Esophagus muscularis mucosa (tissue), 4 donors: ENCODE data around the gene PGM2. TPM values are rescaled to one million over a fixed set of nuclear protein-coding genes. Genes with fewer than 3 reads are reported as not detected.

Experiments used
- DNase-seq: peaks from one replicate; pipeline ENCODE4 v3.0.0-alpha.2; 2017; ENCODE audit errors: extremely low spot score
- H3K27ac ChIP-seq, 4 donors: fragments of 200-600 bp; sonication (generic); replicated peaks in 1 of 4; 1 replicate in 3 of 4; 2 replicates in 1 of 4; pipeline ENCODE4 v1.5.1; 2016 to 2019; ENCODE audit warnings: mild to moderate bottlenecking in 1 of 4
- H3K27me3 ChIP-seq, 4 donors: fragments of 200-600 bp; sonication (generic); one replicate each; pipeline versions ENCODE4 v1.5.1 to v1.6.0; 2016 to 2019
- H3K36me3 ChIP-seq, 4 donors: fragments of 200-600 bp; sonication (generic); one replicate each; pipeline ENCODE4 v1.5.1; 2016 to 2019
- H3K4me1 ChIP-seq, 4 donors: fragments of 200-600 bp; sonication (generic); one replicate each; pipeline ENCODE4 v1.5.1; 2016 to 2019
- H3K4me3 ChIP-seq, 4 donors: fragments of 200-600 bp; sonication (generic); 1 replicate in 2 of 4; 2 replicates in 2 of 4; pipeline ENCODE4 v1.5.1; 2016 to 2019; ENCODE audit warnings: mild to moderate bottlenecking in 4 of 4, moderate library complexity in 1 of 4
- H3K9me3 ChIP-seq, 4 donors: fragments of 200-600 bp; sonication (generic); 1 replicate in 3 of 4; 2 replicates in 1 of 4; pipeline ENCODE4 v1.5.1; 2016 to 2019
- CTCF ChIP-seq, 3 experiments: fragments of 200-600 bp in 2 of 3; fragments of 450-650 bp in 1 of 3; sonication (generic) in 2 of 3; IDR thresholded peaks; one replicate each; pipeline ENCODE4 v1.5.1; 2017 to 2019; ENCODE audit warnings: antibody characterized with exemption in 3 of 3, mild to moderate bottlenecking in 2 of 3, moderate library complexity in 1 of 3
- EP300 ChIP-seq: sonication (generic); formaldehyde crosslinking; IDR thresholded peaks from one replicate; pipeline ENCODE4 v1.6.1; 2017; ENCODE audit warnings: antibody characterized with exemption
- POLR2A ChIP-seq: fragments of 450-650 bp; IDR thresholded peaks from one replicate; pipeline ENCODE4 v1.6.1; 2017; ENCODE audit warnings: antibody characterized with exemption, moderate library complexity, mild to moderate bottlenecking, low read depth
- POLR2AphosphoS5 ChIP-seq, 2 donors: sonication (generic); formaldehyde crosslinking; IDR thresholded peaks; one replicate each; pipeline ENCODE4 v1.6.1; 2017; ENCODE audit warnings: antibody characterized with exemption in 2 of 2
- WGBS: methylation state at CpG from one replicate; pipeline ENCODE4 v1.1.5; 2018; 5-methylcytosine and 5-hydroxymethylcytosine counted together
- intact Hi-C: fragments of 100-400 bp; cut with DNase I; formaldehyde crosslinking; loops from one replicate; pipeline ENCODE4 v1.15.1; 2023
- total RNA-seq, 4 donors: library from RNA; depleted of rRNA; stranded (reverse); fragments of >200 nt; gene quantifications; one replicate each; pipeline versions ENCODE4 v1.1.0 to v1.2.1, GENCODE V29; 2016

The PGM2 gene
- total RNA-seq, 4 donors from 2014 or later, result 17.4 to 19.2 (median 18.8) TPM

- intact Hi-C loops, result no loop called here
Observed at GRCh38 chr4:37876156-37876555, 49.7 kb downstream of the PGM2 start.

GRCh38 chr4:37879365-37879764 is 52.9 kb downstream of the PGM2 start:
- H3K4me1 ChIP-seq, result peaks cover 4 to 64% (median 50%) of the 10 kb centered on the region in 4 donors

More at GRCh38 chr4:37876156-37876555, 49.7 kb downstream of the PGM2 start:
- peak overlapping the region; percentile 69 to 82 (median 78) for H3K27ac ChIP-seq
- no peak for DNase-seq
- H3K9me3 ChIP-seq, result no peaks in the 10 kb centered on the region
- TF ChIP-seq CTCF (IDR thresholded peaks at IDR 0.05), result no peak
- TF ChIP-seq POLR2A, result no peak
- no peak for TF ChIP-seq EP300
- no peak for TF ChIP-seq POLR2AphosphoS5 (IDR thresholded peaks at IDR 0.05)
- no peak overlapping the region for H3K4me3 ChIP-seq
- H3K36me3 ChIP-seq, result no peaks in the 10 kb centered on the region
- H3K4me1 ChIP-seq, result peaks cover 7 to 64% (median 48%) of the 10 kb centered on the region in 4 donors
- no peaks in the 10 kb centered on the region for H3K27me3 ChIP-seq
- 94% methylated on average over 2 of the region's 2 CpGs for WGBS

GRCh38 chr4:37881811-37882210 is 55.3 kb downstream of the PGM2 start:
- Histone ChIP-seq H3K9me3 (no peaks in the 10 kb centered on the region), H3K27ac (peak overlapping the region in 2 of 4 donors; percentile 27 to 39), H3K27me3 (no peaks in the 10 kb centered on the region), H3K4me3 (no peak overlapping the region), H3K4me1 (peaks cover 4 to 64% (median 47%) of the 10 kb centered on the region in 4 donors), H3K36me3 (no peaks in the 10 kb centered on the region)
- no peak for DNase-seq
- 61% methylated on average over 5 of the region's 5 CpGs for WGBS
- TF ChIP-seq EP300 (no peak), CTCF (IDR thresholded peaks at IDR 0.05) (no peak), POLR2AphosphoS5 (IDR thresholded peaks at IDR 0.05) (no peak), POLR2A (no peak)
- intact Hi-C loops, result no loop called here

More at GRCh38 chr4:37879365-37879764, 52.9 kb downstream of the PGM2 start:
- no peaks in the 10 kb centered on the region for H3K9me3 ChIP-seq
- TF ChIP-seq EP300, result no peak
- no peak for TF ChIP-seq POLR2A
- TF ChIP-seq CTCF (IDR thresholded peaks at IDR 0.05), result no peak
- no peak for TF ChIP-seq POLR2AphosphoS5 (IDR thresholded peaks at IDR 0.05)
- H3K27ac ChIP-seq, result peak overlapping the region in 1 of 4 donors; percentile 3
- intact Hi-C loops, result no loop called here
- H3K27me3 ChIP-seq, result no peaks in the 10 kb centered on the region
- 96% methylated on average over 8 of the region's 8 CpGs for WGBS
- no peak overlapping the region for H3K4me3 ChIP-seq
- DNase-seq, result no peak
- no peaks in the 10 kb centered on the region for H3K36me3 ChIP-seq

- intact Hi-C loops, result no loop called here
- 50% methylated on average over 4 of the region's 4 CpGs for WGBS
- no peak for TF ChIP-seq POLR2AphosphoS5 (IDR thresholded peaks at IDR 0.05)
- TF ChIP-seq EP300, result no peak
- no peak for TF ChIP-seq CTCF (IDR thresholded peaks at IDR 0.05)
- TF ChIP-seq POLR2A, result no peak
- no peaks in the 10 kb centered on the region for H3K9me3 ChIP-seq
- peak overlapping the region; percentile 10 to 33 (median 18) for H3K27ac ChIP-seq
- H3K36me3 ChIP-seq, result no peaks in the 10 kb centered on the region
- H3K4me1 ChIP-seq, result peaks cover 4 to 55% (median 39%) of the 10 kb centered on the region in 4 donors
- no peak overlapping the region for H3K4me3 ChIP-seq
- DNase-seq, result peak; percentile 31
- no peaks in the 10 kb centered on the region for H3K27me3 ChIP-seq
Observed at GRCh38 chr4:37882665-37883296, 56.3 kb downstream of the PGM2 start.
